T-helper 2 cell treated with Interferon-gamma antibody and Interleukin-4, amounts not matched to agents 100 ng/mL and 5 ng/mL, for 36 hours (primary cell): Measurements from ENCODE around the gene PDE4D. TPM values are rescaled to one million over a fixed set of nuclear protein-coding genes. Genes with fewer than 3 reads are reported as not detected.

Source experiments
- intact Hi-C: fragments of 100-400 bp; cut with micrococcal nuclease; formaldehyde crosslinking; loops from one replicate; pipeline ENCODE4 v1.15.1; 2023
- total RNA-seq: library from RNA; stranded (reverse); gene quantifications from 2 replicates; pipeline ENCODE4 v1.2.3, GENCODE V29; 2022

PDE4D gene
- total RNA-seq, 1 donor from 2014 or later = 60.2 TPM

DNA sequence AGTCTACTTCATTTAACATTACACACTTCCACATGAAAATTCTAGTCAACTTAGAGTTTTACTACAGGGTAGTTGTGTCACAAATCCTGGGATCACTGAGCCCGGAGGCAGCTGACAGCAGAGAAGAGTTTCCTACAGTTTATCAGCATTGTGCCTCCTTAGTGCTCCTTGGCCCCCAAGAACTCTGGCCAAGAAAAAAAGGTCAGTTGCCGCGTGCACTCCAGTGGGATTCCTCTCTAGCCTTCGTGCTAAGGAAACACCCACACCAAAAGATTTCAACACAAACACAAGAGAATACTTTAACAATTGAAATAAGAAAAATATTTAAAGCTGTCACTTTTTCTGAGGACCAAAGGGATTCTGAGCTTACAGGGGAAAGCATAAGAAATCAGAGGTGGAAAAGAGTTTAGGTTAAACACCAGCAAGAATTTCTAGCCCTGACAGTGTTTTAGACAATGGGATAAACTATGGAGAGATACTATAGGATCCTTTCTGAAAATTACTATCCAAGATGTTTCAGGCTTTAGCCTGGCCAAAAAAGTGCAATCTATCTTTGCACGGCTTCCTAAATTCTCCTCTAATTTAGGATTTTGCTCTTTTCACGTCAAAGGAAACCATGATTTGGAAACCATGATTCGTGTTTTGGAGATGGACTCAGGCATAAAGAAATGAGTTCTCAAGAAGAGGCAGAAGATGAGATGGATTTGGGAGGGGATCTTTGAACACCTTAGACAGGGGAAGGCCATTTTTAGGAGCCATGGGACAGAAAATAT, 703.9 kb downstream of the PDE4D start:
- intact Hi-C loops = loop anchor here (2.0 to 10.0 kb wide), 4 partner anchors 27 to 609 kb away; no protein-coding TSS in a partner anchor

GRCh38 chr5:59188419-59189225, 704.9 kb downstream of the PDE4D start:
- intact Hi-C loops = loop anchor here (1.0 to 10.0 kb wide), 6 partner anchors 28 to 610 kb away; no protein-coding TSS in a partner anchor

GRCh38 chr5:59187857-59188256, 705.7 kb downstream of the PDE4D start:
- intact Hi-C loops = loop anchor here (1.0 to 10.0 kb wide), 6 partner anchors 29 to 611 kb away; no protein-coding TSS in a partner anchor

DNA sequence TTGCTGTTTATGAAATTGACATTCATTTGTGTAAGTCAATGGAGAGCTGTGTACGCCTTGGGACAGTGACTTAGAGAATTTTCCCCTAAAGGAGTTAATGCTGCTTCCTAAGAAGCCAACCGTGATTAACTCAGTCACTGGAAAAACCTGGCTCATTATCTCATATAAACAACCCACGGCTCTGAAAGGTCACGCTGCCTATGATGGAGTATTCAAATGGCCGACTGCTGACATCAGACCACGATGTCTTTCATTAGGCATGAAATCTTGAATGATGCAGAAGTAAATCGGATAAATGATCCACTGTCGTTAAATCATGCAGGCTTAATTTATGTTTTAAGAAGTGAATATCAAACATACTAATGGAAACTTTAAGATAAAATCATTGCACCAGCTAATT, 706.9 kb downstream of the PDE4D start:
- intact Hi-C loops = loop anchor here (10.0 kb wide), 1 partner anchor 318 kb away; no protein-coding TSS in a partner anchor

- intact Hi-C loops = loop anchor here (10.0 kb wide), 1 partner anchor 319 kb away; no protein-coding TSS in a partner anchor
Observed at GRCh38 chr5:59185757-59186385, 707.7 kb downstream of the PDE4D start.

GRCh38 chr5:59184769-59185168, 708.8 kb downstream of the PDE4D start:
- intact Hi-C loops = loop anchor here (10.0 kb wide), 1 partner anchor 320 kb away; no protein-coding TSS in a partner anchor

GRCh38 chr5:59182760-59183159, 710.8 kb downstream of the PDE4D start:
- intact Hi-C loops = loop anchor here (10.0 kb wide), 1 partner anchor 322 kb away; no protein-coding TSS in a partner anchor

DNA sequence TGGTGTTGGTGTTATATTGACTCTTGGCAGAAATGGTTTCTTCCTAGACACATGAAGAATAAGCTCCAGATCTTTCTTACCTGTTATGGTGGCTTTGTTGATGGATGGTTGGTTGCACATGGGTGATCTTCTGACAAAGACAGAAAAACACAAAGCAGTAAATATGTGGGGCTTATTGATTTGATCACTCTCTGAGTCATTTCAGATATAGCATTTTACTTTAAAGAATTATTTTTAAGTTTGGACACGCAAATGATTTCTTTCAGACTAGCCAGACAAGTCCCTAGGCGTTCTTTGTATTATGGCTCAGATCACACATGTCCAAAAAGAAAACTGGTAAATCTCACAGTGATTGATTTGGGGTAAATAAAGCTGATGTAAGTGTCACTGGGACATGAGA, 713.0 kb downstream of the PDE4D start:
- intact Hi-C loops = loop anchor here (10.0 kb wide), 1 partner anchor 324 kb away; no protein-coding TSS in a partner anchor

DNA sequence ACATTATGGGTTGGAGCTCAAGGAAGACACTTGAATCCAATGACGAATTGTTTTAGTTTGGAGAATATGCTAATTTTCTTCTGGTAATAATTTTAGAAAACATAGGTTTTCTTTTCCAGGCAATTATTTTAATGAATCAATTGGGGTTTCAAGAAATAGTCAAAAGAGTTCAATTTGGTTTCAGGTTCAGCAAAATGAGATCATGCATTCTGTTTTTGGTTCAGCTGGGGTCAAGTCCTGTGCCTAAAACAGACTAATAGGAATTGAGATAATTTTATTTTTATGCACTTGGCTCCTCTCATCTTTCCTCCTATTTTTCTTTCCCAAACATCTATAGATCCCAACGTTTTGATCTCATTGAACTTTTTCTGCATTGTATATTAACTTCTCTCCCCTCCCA, 713.8 kb downstream of the PDE4D start:
- intact Hi-C loops = loop anchor here (10.0 kb wide), 1 partner anchor 325 kb away; no protein-coding TSS in a partner anchor

- intact Hi-C loops = no loop called here
Observed at GRCh38 chr5:59178482-59178881, 715.0 kb downstream of the PDE4D start.

- intact Hi-C loops = no loop called here
Observed at GRCh38 chr5:59178071-59178470, 715.5 kb downstream of the PDE4D start.

GRCh38 chr5:59177644-59178043, 715.9 kb downstream of the PDE4D start:
- intact Hi-C loops = no loop called here

DNA sequence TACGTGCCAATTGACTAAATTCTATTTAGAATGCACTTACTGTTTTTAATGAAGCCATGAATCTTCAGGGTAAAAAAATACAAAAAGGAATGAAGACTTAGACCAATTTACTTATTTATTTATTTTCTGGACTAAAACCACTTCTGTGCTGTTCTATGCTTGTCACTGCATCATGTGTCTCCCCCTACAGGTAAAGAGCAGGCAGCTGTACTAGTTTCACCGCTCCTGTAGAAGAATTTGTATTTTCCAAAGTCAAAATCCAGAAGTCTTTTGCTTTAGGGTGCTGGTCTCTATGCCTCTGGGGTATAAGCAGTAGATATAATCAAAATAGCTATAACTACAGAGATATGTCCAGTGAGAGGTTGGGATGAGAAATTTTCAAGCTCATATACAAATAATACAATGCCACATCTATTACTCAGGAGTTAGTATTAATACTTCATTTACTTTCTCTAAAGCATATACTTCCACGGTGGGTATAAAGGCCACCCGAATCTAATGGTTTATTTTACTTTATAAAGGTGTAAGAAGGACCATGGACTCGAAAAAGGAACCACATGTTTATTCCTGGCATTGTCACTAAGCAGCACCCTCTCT, 719.2 kb downstream of the PDE4D start:
- intact Hi-C loops = loop anchor here (1.0 to 5.0 kb wide), 6 partner anchors 47 to 288 kb away; no protein-coding TSS in a partner anchor

GRCh38 chr5:59173578-59173977, 719.9 kb downstream of the PDE4D start:
- intact Hi-C loops = loop anchor here (1.0 to 5.0 kb wide), 2 partner anchors 12 to 181 kb away; no protein-coding TSS in a partner anchor

- intact Hi-C loops = loop anchor here (5.0 kb wide), 1 partner anchor 179 kb away; no protein-coding TSS in a partner anchor
Observed at GRCh38 chr5:59171131-59171530, 722.4 kb downstream of the PDE4D start.

- intact Hi-C loops = loop anchor here (5.0 kb wide), 1 partner anchor 177 kb away; no protein-coding TSS in a partner anchor
Observed at GRCh38 chr5:59169768-59170150, 723.8 kb downstream of the PDE4D start.

DNA sequence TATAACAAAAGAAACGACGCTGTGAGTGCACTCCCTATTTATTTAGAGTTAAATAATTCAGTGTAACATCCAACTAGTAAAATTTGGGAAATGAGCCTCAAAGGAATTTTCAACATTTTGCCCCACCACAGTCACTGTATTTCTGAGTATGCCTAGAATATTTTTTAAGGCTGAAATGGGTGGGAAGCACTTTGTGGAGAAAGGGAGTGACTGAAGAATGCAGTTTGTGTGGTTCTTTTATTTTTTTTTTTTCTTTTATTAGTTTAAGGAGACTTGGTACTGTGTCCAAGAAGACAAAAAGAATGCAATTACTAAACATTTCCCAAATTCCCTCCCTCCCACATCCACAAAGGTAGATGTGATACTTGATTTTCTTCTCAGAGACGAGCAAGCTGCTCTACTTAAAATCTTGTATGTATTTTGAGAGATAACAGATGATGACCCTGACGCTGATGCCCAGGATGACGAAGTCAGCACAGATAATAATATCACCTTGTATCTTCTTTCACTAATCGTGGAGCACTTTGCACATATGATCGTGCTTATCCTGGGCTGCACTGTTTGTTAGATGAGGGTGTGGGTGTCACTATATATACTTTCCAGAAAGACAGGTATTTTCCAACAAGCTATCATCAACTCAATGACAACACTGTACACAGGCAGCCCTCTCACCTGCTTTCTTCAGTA, 724.3 kb downstream of the PDE4D start:
- intact Hi-C loops = no loop called here

DNA sequence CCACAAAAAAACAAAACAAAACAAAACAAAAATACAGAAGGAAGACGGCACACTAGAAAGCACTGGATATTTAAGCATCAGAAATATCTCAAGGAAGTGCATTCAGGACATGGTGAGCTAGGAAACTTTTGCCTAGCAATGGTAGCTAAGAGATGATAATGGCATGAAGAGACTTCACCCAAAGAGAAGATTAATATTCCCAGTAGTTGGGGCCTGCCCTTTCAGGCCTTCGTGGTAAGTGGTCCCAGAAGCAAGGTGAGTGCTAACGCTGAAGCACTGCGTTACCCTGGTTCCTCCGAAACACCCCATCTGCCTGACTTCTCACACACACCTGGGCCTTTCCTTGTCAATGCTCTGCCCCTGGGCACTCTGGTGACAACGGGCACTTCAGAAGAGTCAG, 725.5 kb downstream of the PDE4D start:
- intact Hi-C loops = no loop called here

- intact Hi-C loops = no loop called here
Observed at GRCh38 chr5:59164041-59164830, 729.3 kb downstream of the PDE4D start.
